Calu3 (cell line): ENCODE data around the gene KRT28. TPM values are rescaled to one million over a fixed set of nuclear protein-coding genes. Genes with fewer than 3 reads are reported as not detected.
"Not testable (repeated sequence)": the region's sequence is repeated elsewhere in the genome, so short reads cannot be mapped to it uniquely, and the experiment has no call there.

ENCODE experiments used
- BruUV-seq: library from RNA; stranded (reverse); fragments of 400-500 nt; replicated peaks from 2 replicates; lab custom pipeline; 2021; lab: Mats Ljungman, UMichigan
- CTCF ChIA-PET: fragments of 300-600 bp; sonication (Branson Sonifier 250); formaldehyde crosslinking; loops from one replicate; lab custom pipeline; 2022; ENCODE audit warnings: antibody characterized with exemption; lab: Charles Lee
- DNase-seq: peaks from one replicate; pipeline ENCODE4 v3.0.0; 2022
- H3K27ac Mint-ChIP-seq: one replicate; pipeline ENCODE4 v1.8.0; 2022; ENCODE audit warnings: mixed read lengths; ENCODE audit not compliant: unreplicated experiment
- H3K27me3 Mint-ChIP-seq: one replicate; pipeline ENCODE4 v1.8.0; 2022; ENCODE audit warnings: mixed read lengths; ENCODE audit not compliant: unreplicated experiment
- H3K36me3 Mint-ChIP-seq: one replicate; pipeline ENCODE4 v1.8.0; 2022; ENCODE audit warnings: mild to moderate bottlenecking, moderate library complexity, mixed read lengths; ENCODE audit not compliant: insufficient read depth, unreplicated experiment
- H3K4me1 Mint-ChIP-seq: one replicate; pipeline ENCODE4 v1.8.0; 2022; ENCODE audit warnings: mild to moderate bottlenecking, low read depth, mixed read lengths; ENCODE audit not compliant: unreplicated experiment
- H3K4me3 Mint-ChIP-seq: one replicate; pipeline ENCODE4 v1.8.0; 2022; ENCODE audit warnings: mild to moderate bottlenecking, low read depth, moderate library complexity, mixed read lengths; ENCODE audit not compliant: unreplicated experiment
- H3K9me3 Mint-ChIP-seq: one replicate; pipeline ENCODE4 v1.8.0; 2022; ENCODE audit warnings: low read depth, mixed read lengths; ENCODE audit not compliant: unreplicated experiment
- intact Hi-C: fragments of 100-400 bp; cut with micrococcal nuclease; formaldehyde crosslinking; loops from one replicate; pipeline ENCODE4 v1.10.0; 2022; ENCODE audit not compliant: unreplicated experiment
- total RNA-seq: library from RNA; stranded (reverse); gene quantifications from 2 replicates; pipeline ENCODE4 v1.2.3, GENCODE V29; 2022
- TF ChIP-seq, protein P1 (sequence below): fragments of 200-600 bp; IDR thresholded peaks from one replicate; pipeline ENCODE4 v1.8.0; 2022; ENCODE audit warnings: antibody characterized with exemption; ENCODE audit not compliant: unreplicated experiment

KRT28 gene
- total RNA-seq, 1 experiment from 2014 or later: not detected

DNA sequence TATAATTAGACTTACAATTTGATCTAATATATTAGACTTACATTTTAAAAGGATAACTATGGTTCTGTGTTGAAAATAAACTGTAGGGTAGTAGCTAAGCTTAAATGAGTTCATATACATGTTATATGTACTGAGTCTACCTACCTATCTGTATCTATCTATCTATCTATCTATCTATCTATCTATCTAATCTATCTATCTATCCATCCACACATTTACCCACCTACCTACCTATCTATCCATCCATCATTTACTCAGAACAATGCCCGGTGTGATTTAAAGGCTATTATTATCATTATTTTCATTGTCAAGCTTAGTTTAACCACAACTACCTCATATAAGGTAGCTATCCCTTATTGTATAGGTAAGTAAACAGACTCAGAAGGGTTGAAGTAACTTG is 15.6 kb upstream of the KRT28 start:
- TF ChIP-seq, protein P1, sequence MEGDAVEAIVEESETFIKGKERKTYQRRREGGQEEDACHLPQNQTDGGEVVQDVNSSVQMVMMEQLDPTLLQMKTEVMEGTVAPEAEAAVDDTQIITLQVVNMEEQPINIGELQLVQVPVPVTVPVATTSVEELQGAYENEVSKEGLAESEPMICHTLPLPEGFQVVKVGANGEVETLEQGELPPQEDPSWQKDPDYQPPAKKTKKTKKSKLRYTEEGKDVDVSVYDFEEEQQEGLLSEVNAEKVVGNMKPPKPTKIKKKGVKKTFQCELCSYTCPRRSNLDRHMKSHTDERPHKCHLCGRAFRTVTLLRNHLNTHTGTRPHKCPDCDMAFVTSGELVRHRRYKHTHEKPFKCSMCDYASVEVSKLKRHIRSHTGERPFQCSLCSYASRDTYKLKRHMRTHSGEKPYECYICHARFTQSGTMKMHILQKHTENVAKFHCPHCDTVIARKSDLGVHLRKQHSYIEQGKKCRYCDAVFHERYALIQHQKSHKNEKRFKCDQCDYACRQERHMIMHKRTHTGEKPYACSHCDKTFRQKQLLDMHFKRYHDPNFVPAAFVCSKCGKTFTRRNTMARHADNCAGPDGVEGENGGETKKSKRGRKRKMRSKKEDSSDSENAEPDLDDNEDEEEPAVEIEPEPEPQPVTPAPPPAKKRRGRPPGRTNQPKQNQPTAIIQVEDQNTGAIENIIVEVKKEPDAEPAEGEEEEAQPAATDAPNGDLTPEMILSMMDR: no peak
- Mint-ChIP-seq H3K27me3 (peaks cover 24% of the 10 kb centered on the region), H3K4me3 (no peak overlapping the region), H3K9me3 (no peaks in the 10 kb centered on the region), H3K4me1 (peaks cover 34% of the 10 kb centered on the region), H3K36me3 (peaks cover 38% of the 10 kb centered on the region), H3K27ac (no peak overlapping the region)
- DNase-seq: no peak
- no TSS peak for BruUV-seq
- CTCF ChIA-PET: interaction anchor here (0.6 to 2.2 kb wide), 8 partner anchors 9 to 167 kb away, joined by 3 to 28 read pairs (median 4); partner anchors contain the start of gene SMARCE1
- intact Hi-C loops: no loop called here

DNA sequence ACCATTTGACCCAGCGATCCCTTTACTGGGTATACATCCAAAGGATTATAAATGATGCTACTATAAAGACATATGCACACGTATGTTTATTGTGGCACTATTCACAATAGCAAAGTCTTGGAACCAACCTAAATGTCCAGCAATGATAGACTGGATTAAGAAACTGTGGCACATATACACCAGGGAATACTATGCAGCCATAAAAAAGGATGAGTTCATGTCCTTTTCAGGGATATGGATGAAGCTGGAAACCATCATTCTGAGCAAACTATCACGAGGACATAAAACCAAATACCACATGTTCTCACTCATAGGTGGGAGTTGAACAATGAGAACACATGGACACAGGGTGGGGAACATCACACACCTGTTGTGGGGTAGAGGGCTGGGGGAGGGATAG is 14.9 kb upstream of the KRT28 start:
- H3K9me3 Mint-ChIP-seq, intact Hi-C loops, H3K27ac Mint-ChIP-seq, DNase-seq, BruUV-seq, H3K4me3 Mint-ChIP-seq: not testable (repeated sequence)
- Mint-ChIP-seq H3K27me3 (peaks cover 24% of the 10 kb centered on the region), H3K4me1 (peaks cover 34% of the 10 kb centered on the region), H3K36me3 (peaks cover 32% of the 10 kb centered on the region)
- CTCF ChIA-PET: interaction anchor here (1.1 to 2.2 kb wide), 3 partner anchors 8 to 147 kb away, joined by 4 to 28 read pairs (median 5); no protein-coding TSS in a partner anchor

- CTCF ChIA-PET: no interaction called here
- Mint-ChIP-seq H3K27me3 (peaks cover 24% of the 10 kb centered on the region), H3K9me3 (no peaks in the 10 kb centered on the region), H3K27ac (no peak overlapping the region), H3K4me1 (peaks cover 33% of the 10 kb centered on the region), H3K36me3 (peaks cover 24% of the 10 kb centered on the region), H3K4me3 (no peak overlapping the region)
- no TSS peak for BruUV-seq
- TF ChIP-seq, protein P1: no peak
- intact Hi-C loops: no loop called here
- no peak for DNase-seq
These were observed 14.0 kb upstream of the KRT28 start for GRCh38 chr17:40813804-40814203.

GRCh38 chr17:40812639-40813038 is 12.9 kb upstream of the KRT28 start:
- BruUV-seq: no TSS peak
- TF ChIP-seq, protein P1: no peak
- H3K4me1 Mint-ChIP-seq: peaks cover 30% of the 10 kb centered on the region
- no peak overlapping the region for H3K27ac Mint-ChIP-seq
- no peaks in the 10 kb centered on the region for H3K9me3 Mint-ChIP-seq
- H3K27me3 Mint-ChIP-seq: peaks cover 36% of the 10 kb centered on the region
- peaks cover 12% of the 10 kb centered on the region for H3K36me3 Mint-ChIP-seq
- no peak for DNase-seq
- CTCF ChIA-PET: interaction anchor here (0.8 to 1.1 kb wide), 5 partner anchors 9 to 1062 kb away, joined by 3 to 8 read pairs (median 4); partner anchors contain the start of gene KRT222
- intact Hi-C loops: no loop called here
- H3K4me3 Mint-ChIP-seq: no peak overlapping the region

DNA sequence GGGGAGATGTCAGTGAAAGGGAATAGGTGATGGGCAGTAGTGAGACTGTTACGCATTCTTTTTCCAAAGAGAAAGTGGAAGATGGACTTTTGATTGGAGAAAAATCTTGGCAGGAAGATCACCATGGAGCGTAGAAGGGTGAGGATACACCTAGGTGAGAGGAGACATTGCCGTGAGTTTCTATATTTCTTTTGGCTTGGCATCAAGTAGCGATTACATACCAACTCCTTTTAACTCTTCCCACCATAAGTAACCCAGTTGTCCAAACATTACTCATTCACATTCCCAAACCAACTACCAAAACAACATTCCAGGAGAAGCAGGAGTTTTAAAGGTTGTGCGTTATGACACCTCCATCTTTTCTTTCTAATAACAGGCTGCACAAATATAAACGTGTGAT is 10.7 kb upstream of the KRT28 start:
- CTCF ChIA-PET: interaction anchor here (0.9 to 1.7 kb wide), 7 partner anchors 32 to 738 kb away, joined by 3 to 7 read pairs (median 4); no protein-coding TSS in a partner anchor
- DNase-seq: no peak
- intact Hi-C loops: no loop called here

More for the DNA sequence above, 10.7 kb upstream of the KRT28 start:
- peak overlapping the region; percentile 21 for H3K4me3 Mint-ChIP-seq
- H3K9me3 Mint-ChIP-seq: no peaks in the 10 kb centered on the region
- H3K27me3 Mint-ChIP-seq: peaks cover 50% of the 10 kb centered on the region
- no TSS peak for BruUV-seq
- TF ChIP-seq, protein P1: no peak
- H3K27ac Mint-ChIP-seq: peak overlapping the region; percentile 0
- no peaks in the 10 kb centered on the region for H3K36me3 Mint-ChIP-seq
- peaks cover 21% of the 10 kb centered on the region for H3K4me1 Mint-ChIP-seq
